Measurements from ENCODE around the gene ENTHD1.

DNA sequence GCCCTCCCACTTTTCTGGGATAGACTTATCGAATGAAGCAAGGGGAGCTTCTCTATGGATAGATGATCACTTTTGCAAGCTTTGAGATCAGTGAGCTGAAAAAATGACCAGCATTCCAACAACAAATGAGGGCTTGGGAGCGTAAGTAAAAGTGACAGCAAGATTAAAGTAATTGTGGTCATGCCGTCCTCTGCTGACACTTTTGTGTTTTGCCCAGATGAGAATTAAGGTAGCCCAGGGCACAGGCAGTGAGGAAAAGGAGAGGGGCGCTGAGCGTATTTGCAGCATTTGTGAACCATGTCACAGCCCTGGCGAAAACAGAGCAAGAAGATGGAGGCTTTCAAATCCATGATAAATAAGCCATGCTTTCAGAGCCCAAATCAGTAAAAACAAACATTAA, 42.1 kb upstream of the ENTHD1 start:
- no peak for TF ChIP-seq CTCF (IDR thresholded peaks at IDR 0.05; ENCODE audit: low read depth, low read length)
- TF ChIP-seq EZH2phosphoT487 (IDR thresholded peaks at IDR 0.05; ENCODE audit: low read depth), result no peak

Data from OCI-LY3 (cell line).